Left ventricle myocardium inferior (tissue), 1 donor: ENCODE data around the gene LRBA. TPM values are rescaled to one million over a fixed set of nuclear protein-coding genes. Genes with fewer than 3 reads are reported as not detected.

Experiments
- DNase-seq: peaks from one replicate; pipeline ENCODE4 v3.0.0-alpha.2; 2020
- H3K27ac ChIP-seq: fragments of 200-600 bp; replicated peaks from 2 replicates; pipeline ENCODE4 v1.8.0; 2021
- H3K27me3 ChIP-seq: fragments of 200-600 bp; 2 replicates; pipeline ENCODE4 v1.8.0; 2021; ENCODE audit warnings: low read depth
- H3K36me3 ChIP-seq: fragments of 200-600 bp; 2 replicates; pipeline ENCODE4 v1.8.0; 2021
- H3K4me1 ChIP-seq: fragments of 200-600 bp; 2 replicates; pipeline ENCODE4 v1.8.0; 2021
- H3K4me3 ChIP-seq: fragments of 200-600 bp; 2 replicates; pipeline ENCODE4 v1.8.0; 2021; ENCODE audit warnings: mild to moderate bottlenecking, moderate library complexity
- H3K9me3 ChIP-seq: fragments of 200-600 bp; replicated peaks from 2 replicates; pipeline ENCODE4 v1.8.0; 2021
- intact Hi-C: fragments of 100-400 bp; cut with micrococcal nuclease; formaldehyde crosslinking; loops from one replicate; pipeline ENCODE4 v1.11.0; 2022
- total RNA-seq: library from RNA; stranded (reverse); fragmentation: NEBNext Ultra II Directional; extraction: Animal tissue kit (Norgen Biotek cat#: 25700); gene quantifications from one replicate; pipeline ENCODE4 v1.2.1, GENCODE V29; 2021
- TF ChIP-seq, protein P1 (sequence below): fragments of 200-600 bp; IDR thresholded peaks from 2 replicates; pipeline ENCODE4 v1.8.0; 2021; ENCODE audit warnings: antibody characterized with exemption, mild to moderate bottlenecking, borderline replicate concordance
- donor health status: DM: no; HTN: yes; CAD: no; lungs with severe emphysema.

LRBA gene
- total RNA-seq, 1 donor from 2014 or later, result 19.1 TPM

DNA sequence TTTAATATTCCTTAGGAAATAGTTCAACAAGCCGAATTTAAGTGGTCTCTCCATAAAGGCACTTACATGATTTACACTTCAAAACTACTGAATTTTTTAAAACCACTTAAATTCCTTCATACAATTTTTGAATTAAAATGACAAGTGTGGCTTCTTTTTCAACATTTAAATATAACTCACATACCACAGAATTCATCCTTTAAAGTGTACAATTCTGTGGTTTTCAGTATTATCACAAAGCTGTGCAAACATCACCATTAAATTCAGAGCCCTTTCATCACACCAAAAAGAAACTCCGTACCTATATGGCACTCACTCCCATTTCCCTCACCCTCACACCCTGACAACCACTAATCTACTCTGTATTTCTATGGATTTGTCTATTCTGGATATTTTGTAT lies 634.0 kb downstream of the LRBA start:
- no peak overlapping the region for H3K27ac ChIP-seq
- no peak for DNase-seq
- TF ChIP-seq, protein P1, sequence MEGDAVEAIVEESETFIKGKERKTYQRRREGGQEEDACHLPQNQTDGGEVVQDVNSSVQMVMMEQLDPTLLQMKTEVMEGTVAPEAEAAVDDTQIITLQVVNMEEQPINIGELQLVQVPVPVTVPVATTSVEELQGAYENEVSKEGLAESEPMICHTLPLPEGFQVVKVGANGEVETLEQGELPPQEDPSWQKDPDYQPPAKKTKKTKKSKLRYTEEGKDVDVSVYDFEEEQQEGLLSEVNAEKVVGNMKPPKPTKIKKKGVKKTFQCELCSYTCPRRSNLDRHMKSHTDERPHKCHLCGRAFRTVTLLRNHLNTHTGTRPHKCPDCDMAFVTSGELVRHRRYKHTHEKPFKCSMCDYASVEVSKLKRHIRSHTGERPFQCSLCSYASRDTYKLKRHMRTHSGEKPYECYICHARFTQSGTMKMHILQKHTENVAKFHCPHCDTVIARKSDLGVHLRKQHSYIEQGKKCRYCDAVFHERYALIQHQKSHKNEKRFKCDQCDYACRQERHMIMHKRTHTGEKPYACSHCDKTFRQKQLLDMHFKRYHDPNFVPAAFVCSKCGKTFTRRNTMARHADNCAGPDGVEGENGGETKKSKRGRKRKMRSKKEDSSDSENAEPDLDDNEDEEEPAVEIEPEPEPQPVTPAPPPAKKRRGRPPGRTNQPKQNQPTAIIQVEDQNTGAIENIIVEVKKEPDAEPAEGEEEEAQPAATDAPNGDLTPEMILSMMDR, result no peak
- intact Hi-C loops, result no loop called here
- H3K4me1 ChIP-seq, result peaks cover 6% of the 10 kb centered on the region
- H3K4me3 ChIP-seq, result no peak overlapping the region
- no peaks in the 10 kb centered on the region for H3K9me3 ChIP-seq
- H3K36me3 ChIP-seq, result no peaks in the 10 kb centered on the region
- no peaks in the 10 kb centered on the region for H3K27me3 ChIP-seq

DNA sequence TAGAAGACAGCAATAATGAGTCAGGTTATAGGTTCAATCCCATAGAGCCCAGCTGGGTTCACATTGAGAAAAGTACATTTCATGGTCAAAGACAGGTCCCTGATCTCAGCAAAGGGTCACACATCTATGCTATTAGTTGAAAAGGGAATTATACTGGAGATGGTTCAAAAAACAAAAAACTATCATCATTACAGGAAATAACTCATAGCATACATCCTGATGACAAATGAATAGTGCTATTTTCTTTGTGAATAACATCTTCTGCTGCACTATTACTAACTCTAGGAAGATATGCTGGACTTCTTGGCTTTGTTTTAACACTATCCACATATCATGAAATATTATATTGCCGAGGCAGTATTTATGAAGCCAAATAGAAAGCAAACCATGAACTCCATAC lies 635.6 kb downstream of the LRBA start:
- no peak overlapping the region for H3K27ac ChIP-seq
- H3K4me3 ChIP-seq, result no peak overlapping the region
- no peaks in the 10 kb centered on the region for H3K36me3 ChIP-seq
- H3K27me3 ChIP-seq, result no peaks in the 10 kb centered on the region
- H3K9me3 ChIP-seq, result no peaks in the 10 kb centered on the region
- DNase-seq, result no peak
- TF ChIP-seq, protein P1, result no peak
- intact Hi-C loops, result no loop called here
- no peaks in the 10 kb centered on the region for H3K4me1 ChIP-seq

DNA sequence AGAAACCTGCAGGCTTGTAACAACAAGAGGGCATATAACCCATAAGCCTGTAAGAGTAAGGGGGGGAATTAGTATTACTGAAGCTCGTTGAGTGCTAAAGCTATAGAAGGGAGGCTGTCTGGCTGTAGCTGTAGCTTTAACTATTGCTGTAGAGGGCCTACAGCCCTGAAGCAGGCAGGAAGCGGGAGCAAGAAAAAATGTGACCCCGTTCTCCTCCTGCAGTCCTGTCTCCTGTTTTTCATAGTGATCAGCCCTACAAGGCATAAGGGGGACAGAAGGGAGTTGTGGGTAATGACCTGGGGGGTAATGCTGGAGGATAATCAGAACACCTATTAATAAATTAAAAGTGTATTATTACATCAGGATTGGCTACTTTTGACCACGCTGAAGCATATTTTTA lies 640.1 kb downstream of the LRBA start:
- no peak for DNase-seq
- no peaks in the 10 kb centered on the region for H3K27me3 ChIP-seq
- no peaks in the 10 kb centered on the region for H3K36me3 ChIP-seq
- TF ChIP-seq, protein P1, result no peak
- H3K9me3 ChIP-seq, result no peaks in the 10 kb centered on the region
- H3K4me1 ChIP-seq, result no peaks in the 10 kb centered on the region
- H3K4me3 ChIP-seq, result no peak overlapping the region
- intact Hi-C loops, result no loop called here
- H3K27ac ChIP-seq, result no peak overlapping the region

DNA sequence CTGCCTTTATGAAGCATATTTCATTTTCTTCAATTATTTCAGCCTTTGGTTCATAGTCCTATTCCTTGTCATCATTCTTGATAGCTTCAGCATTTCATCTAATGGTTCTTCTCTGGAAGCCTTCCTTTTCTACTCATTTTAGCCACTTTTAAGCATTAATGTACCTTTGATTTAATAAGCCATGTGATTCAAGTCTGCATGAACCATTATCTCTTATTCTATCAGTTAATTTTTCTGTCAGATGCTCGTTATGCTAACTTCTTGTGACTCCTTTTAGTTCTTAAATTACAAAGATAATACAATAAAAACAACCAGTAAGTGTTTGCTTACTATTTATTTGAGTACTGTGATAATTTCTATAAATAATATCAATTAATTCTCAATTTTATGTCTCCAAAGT lies 643.2 kb downstream of the LRBA start:
- Histone ChIP-seq H3K4me3 (no peak overlapping the region), H3K4me1 (no peaks in the 10 kb centered on the region), H3K27ac (no peak overlapping the region), H3K36me3 (no peaks in the 10 kb centered on the region), H3K9me3 (no peaks in the 10 kb centered on the region), H3K27me3 (no peaks in the 10 kb centered on the region)
- intact Hi-C loops, result no loop called here
- DNase-seq, result no peak
- TF ChIP-seq, protein P1, result no peak

DNA sequence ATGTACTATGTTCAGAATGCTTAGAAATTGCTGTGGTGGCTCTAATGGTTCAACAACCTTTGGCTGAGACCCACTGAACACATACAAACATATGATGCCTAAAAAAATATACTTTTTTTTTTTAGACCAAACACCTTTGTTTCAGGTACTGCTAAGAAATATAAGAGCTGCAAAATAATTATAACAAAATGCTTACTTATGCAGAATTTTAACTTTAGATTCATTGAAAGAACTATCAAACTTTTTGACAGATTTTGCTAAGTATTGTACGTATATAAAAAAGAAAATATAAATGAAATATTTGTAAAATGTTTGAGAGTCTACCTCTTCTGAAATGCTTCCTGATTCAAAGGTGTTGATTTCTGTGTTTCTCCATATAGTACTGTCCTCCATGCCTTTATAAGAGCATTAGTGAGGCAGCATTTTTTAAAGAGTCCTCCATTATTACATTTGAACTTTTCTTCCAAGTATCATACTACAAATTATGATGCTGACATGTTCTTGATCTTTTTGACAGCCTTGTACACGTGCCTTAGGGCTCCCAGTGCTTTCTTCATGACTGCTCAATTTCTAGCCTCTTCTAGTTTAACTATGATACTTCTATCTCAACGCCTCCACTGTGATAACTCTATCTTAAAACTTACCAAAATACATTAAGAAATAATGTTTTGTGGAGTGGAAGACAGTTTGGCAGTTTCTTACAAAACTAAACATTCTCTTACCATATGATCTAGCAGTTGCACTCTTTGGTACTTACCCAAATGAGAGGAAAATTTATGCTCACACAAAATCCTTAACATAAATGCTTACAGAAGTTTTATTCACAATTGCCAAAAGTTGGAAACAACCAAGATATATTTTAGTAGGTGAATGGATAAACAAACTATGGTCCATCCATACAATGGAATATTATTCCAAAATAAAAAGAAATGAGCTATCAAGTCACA lies 645.4 kb downstream of the LRBA start:
- Histone ChIP-seq H3K27me3 (no peaks in the 10 kb centered on the region), H3K27ac (no peak overlapping the region), H3K4me1 (no peaks in the 10 kb centered on the region), H3K9me3 (no peaks in the 10 kb centered on the region), H3K4me3 (no peak overlapping the region), H3K36me3 (no peaks in the 10 kb centered on the region)
- TF ChIP-seq, protein P1, result no peak
- DNase-seq, result no peak
- intact Hi-C loops, result no loop called here
